Panc1 (cell line): Measurements from ENCODE around the gene HSP90AA1. TPM values are rescaled to one million over a fixed set of nuclear protein-coding genes. Genes with fewer than 3 reads are reported as not detected.

ENCODE experiments used
- ATAC-seq: fragments of 200-7000 bp; cut with Tn5 transposase; 2 replicates; pipeline ENCODE4 v1.9.1; 2020; ENCODE audit warnings: mild to moderate bottlenecking, moderate library complexity
- BruUV-seq: library from RNA; stranded (reverse); fragments of 400-500 nt; replicated peaks from 2 replicates; lab custom pipeline; 2021; lab: Mats Ljungman, UMichigan
- CTCF ChIA-PET: fragments of 300-600 bp; sonication (Branson Sonifier 250); formaldehyde crosslinking; loops from one replicate; lab custom pipeline; 2022; ENCODE audit warnings: antibody characterized with exemption; lab: Charles Lee
- POLR2A ChIA-PET: fragments of 300-600 bp; sonication (Branson Sonifier 250); formaldehyde crosslinking; loops from one replicate; lab custom pipeline; 2022; ENCODE audit warnings: antibody characterized with exemption; lab: Charles Lee
- DNase-seq: peaks from one replicate; pipeline ENCODE4 v3.0.0-alpha.2; 2010; ENCODE audit warnings: low read depth, low spot score
- H3K27ac ChIP-seq: 2 replicates; pipeline ENCODE4 v1.5.1; 2011; ENCODE audit warnings: mild to moderate bottlenecking, low read length, inconsistent platforms
- H3K27me3 ChIP-seq: fragments of 200-500 bp; sonication (Bioruptor generic); 2 replicates; pipeline ENCODE4 v1.6.0; 2014; ENCODE audit warnings: low read length, inconsistent platforms; ENCODE audit not compliant: control insufficient read depth, insufficient read depth
- H3K36me3 ChIP-seq: fragments of 200-500 bp; sonication (Bioruptor generic); 2 replicates; pipeline ENCODE4 v1.5.1; 2014; ENCODE audit warnings: inconsistent platforms, mild to moderate bottlenecking, low read length, moderate library complexity; ENCODE audit not compliant: control insufficient read depth, insufficient read depth
- H3K4me1 ChIP-seq: 2 replicates; pipeline ENCODE4 v1.5.1; 2011; ENCODE audit warnings: inconsistent platforms, mild to moderate bottlenecking, low read length, moderate library complexity; ENCODE audit not compliant: control insufficient read depth, insufficient read depth
- H3K4me3 ChIP-seq, 2 experiments: 2 replicates each; pipeline ENCODE4 v1.5.1; 2011 to 2012; ENCODE audit warnings: low read depth in 2 of 2, low read length in 2 of 2, mild to moderate bottlenecking in 2 of 2, inconsistent platforms in 1 of 2, moderate library complexity in 1 of 2
- H3K9me3 ChIP-seq: fragments of 200-500 bp; sonication (Bioruptor generic); 2 replicates; pipeline ENCODE4 v1.5.1; 2014; ENCODE audit warnings: low read depth, mild to moderate bottlenecking, inconsistent platforms, low read length, moderate library complexity; ENCODE audit not compliant: control insufficient read depth, insufficient read depth
- POLR2AphosphoS5 ChIP-seq: IDR thresholded peaks from 2 replicates; pipeline ENCODE4 v1.6.1; 2012; ENCODE audit warnings: mild to moderate bottlenecking, low read depth, low read length, moderate library complexity
- SIN3A ChIP-seq: IDR thresholded peaks from 2 replicates; pipeline ENCODE4 v1.6.1; 2012; ENCODE audit warnings: low read depth, mild to moderate bottlenecking, low read length, moderate library complexity, borderline replicate concordance; ENCODE audit not compliant: insufficient read depth
- TCF7L2 ChIP-seq: IDR thresholded peaks from 2 replicates; pipeline ENCODE4 v1.6.1; 2011; ENCODE audit warnings: mild to moderate bottlenecking, low read depth, low read length, inconsistent platforms
- in situ Hi-C: cut with HindIII; loops from 2 replicates; pipeline ENCODE4 v1.10.0; 2016; ENCODE audit warnings: low sequenced_read_pairs, low pct_unique_long_range_greater_than_20kb
- intact Hi-C: fragments of 100-400 bp; cut with micrococcal nuclease; formaldehyde crosslinking; loops from one replicate; pipeline ENCODE4 v1.10.0; 2022; ENCODE audit not compliant: unreplicated experiment
- total RNA-seq: library from RNA; stranded (reverse); gene quantifications from one replicate; pipeline ENCODE4 v1.2.1, GENCODE V29; 2021; ENCODE audit not compliant: unreplicated experiment
- TF ChIP-seq, protein P1 (sequence below), 2 experiments: IDR thresholded peaks; 2 replicates each; pipeline ENCODE4 v1.6.1; 2011 to 2012; ENCODE audit warnings: low read depth in 2 of 2, control low read depth in 1 of 2, low read length in 1 of 2, mild to moderate bottlenecking in 1 of 2, moderate library complexity in 1 of 2; ENCODE audit not compliant: insufficient read depth in 1 of 2
- TF ChIP-seq, protein P2 (sequence below): fragments of 450-650 bp; IDR thresholded peaks from 2 replicates; pipeline ENCODE4 v1.5.1; 2017; ENCODE audit warnings: mild to moderate bottlenecking

Gene HSP90AA1
- total RNA-seq, 1 experiment from 2014 or later, result 383 TPM

DNA sequence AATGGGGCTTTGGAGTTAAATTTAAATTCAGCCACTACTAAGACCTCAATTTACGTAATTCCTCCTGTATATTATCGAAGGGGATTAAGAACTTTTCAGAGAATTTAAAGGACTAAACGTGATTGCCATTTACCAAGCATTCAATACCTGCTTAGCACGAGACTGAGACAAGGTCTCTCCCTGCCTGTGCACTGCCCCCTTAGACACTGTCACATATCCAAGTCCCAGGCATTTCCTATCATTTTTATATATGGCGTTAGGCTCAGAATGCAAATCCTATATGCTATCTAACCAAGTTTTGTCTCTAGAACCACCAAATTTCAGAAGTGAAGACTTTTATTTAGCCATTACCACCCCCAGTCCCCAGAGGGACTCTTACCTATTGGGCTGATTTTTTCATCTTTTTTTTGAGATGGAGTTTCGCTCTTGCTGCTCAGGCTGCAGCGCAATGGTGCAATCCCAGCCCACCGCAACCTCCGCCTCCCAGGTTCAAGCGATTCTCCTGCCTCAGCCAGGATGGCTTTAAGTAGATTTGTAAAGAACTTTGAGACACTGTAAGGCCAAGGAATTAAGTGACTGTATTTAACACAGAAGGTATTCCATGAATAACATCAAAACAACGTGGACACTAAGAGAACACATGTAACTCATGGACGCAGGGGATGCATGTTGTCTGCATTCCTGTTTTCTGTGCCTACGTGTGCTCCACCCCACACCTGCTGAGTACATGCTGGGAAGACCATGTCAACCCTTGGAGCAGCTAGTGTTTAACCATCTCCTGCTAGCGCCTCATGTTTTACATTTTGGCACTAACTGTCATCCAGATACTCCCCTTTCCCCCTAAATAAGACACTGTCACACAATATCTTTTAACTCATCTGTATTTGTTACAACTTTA is 6.4 kb downstream of the HSP90AA1 start:
- ChIA-PET CTCF (no interaction called here), POLR2A (no interaction called here)

DNA sequence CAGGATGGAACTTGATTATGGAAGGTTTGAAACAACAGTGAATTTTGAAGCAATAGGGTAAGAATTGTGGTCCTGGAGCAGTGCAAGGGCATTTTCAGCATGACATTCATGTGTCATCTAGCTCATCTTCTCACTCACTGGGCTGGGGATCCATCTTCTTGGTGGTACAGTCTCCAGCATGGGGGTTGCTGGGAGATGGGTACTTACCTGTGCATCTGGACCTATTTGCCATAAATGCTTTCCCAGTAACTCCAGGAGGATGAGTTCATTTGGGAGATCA is 7.2 kb downstream of the HSP90AA1 start:
- no TSS peak for BruUV-seq
- Histone ChIP-seq H3K36me3 (peaks cover 34% of the 10 kb centered on the region), H3K27ac (no peak overlapping the region), H3K4me1 (peaks cover 12% of the 10 kb centered on the region), H3K9me3 (no peaks in the 10 kb centered on the region), H3K4me3 (no peak overlapping the region), H3K27me3 (no peaks in the 10 kb centered on the region)
- in situ Hi-C loops (no loop called here), intact Hi-C loops (no loop called here)
- ATAC-seq (no peak), DNase-seq (no peak)
- TF ChIP-seq, protein P1, sequence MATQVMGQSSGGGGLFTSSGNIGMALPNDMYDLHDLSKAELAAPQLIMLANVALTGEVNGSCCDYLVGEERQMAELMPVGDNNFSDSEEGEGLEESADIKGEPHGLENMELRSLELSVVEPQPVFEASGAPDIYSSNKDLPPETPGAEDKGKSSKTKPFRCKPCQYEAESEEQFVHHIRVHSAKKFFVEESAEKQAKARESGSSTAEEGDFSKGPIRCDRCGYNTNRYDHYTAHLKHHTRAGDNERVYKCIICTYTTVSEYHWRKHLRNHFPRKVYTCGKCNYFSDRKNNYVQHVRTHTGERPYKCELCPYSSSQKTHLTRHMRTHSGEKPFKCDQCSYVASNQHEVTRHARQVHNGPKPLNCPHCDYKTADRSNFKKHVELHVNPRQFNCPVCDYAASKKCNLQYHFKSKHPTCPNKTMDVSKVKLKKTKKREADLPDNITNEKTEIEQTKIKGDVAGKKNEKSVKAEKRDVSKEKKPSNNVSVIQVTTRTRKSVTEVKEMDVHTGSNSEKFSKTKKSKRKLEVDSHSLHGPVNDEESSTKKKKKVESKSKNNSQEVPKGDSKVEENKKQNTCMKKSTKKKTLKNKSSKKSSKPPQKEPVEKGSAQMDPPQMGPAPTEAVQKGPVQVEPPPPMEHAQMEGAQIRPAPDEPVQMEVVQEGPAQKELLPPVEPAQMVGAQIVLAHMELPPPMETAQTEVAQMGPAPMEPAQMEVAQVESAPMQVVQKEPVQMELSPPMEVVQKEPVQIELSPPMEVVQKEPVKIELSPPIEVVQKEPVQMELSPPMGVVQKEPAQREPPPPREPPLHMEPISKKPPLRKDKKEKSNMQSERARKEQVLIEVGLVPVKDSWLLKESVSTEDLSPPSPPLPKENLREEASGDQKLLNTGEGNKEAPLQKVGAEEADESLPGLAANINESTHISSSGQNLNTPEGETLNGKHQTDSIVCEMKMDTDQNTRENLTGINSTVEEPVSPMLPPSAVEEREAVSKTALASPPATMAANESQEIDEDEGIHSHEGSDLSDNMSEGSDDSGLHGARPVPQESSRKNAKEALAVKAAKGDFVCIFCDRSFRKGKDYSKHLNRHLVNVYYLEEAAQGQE (IDR thresholded peaks at IDR 0.05; ENCODE audit: insufficient read depth in 1 of 2, low read depth in 2 of 2, low read length in 1 of 2), result no peak
- TF ChIP-seq TCF7L2 (no peak), SIN3A (no peak), POLR2AphosphoS5 (no peak)
- TF ChIP-seq, protein P2, sequence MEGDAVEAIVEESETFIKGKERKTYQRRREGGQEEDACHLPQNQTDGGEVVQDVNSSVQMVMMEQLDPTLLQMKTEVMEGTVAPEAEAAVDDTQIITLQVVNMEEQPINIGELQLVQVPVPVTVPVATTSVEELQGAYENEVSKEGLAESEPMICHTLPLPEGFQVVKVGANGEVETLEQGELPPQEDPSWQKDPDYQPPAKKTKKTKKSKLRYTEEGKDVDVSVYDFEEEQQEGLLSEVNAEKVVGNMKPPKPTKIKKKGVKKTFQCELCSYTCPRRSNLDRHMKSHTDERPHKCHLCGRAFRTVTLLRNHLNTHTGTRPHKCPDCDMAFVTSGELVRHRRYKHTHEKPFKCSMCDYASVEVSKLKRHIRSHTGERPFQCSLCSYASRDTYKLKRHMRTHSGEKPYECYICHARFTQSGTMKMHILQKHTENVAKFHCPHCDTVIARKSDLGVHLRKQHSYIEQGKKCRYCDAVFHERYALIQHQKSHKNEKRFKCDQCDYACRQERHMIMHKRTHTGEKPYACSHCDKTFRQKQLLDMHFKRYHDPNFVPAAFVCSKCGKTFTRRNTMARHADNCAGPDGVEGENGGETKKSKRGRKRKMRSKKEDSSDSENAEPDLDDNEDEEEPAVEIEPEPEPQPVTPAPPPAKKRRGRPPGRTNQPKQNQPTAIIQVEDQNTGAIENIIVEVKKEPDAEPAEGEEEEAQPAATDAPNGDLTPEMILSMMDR, result no peak
- POLR2A ChIA-PET, result no interaction called here
- CTCF ChIA-PET, result interaction anchor here (0.6 kb wide), 1 partner anchor 65 kb away, joined by 3 read pairs; no protein-coding TSS in a partner anchor

More for the DNA sequence above, 6.4 kb downstream of the HSP90AA1 start:
- no peaks in the 10 kb centered on the region for H3K27me3 ChIP-seq
- peaks cover 38% of the 10 kb centered on the region for H3K36me3 ChIP-seq
- intact Hi-C loops (no loop called here), in situ Hi-C loops (no loop called here)
- BruUV-seq, result no TSS peak
- no peak overlapping the region for H3K27ac ChIP-seq
- H3K4me3 ChIP-seq, result no peak overlapping the region
- DNase-seq, result no peak
- no peak for ATAC-seq
- H3K9me3 ChIP-seq, result no peaks in the 10 kb centered on the region
- peaks cover 14% of the 10 kb centered on the region for H3K4me1 ChIP-seq
- TF ChIP-seq, protein P2, result no peak
- TF ChIP-seq, protein P1 (IDR thresholded peaks at IDR 0.05; ENCODE audit: insufficient read depth in 1 of 2, low read depth in 2 of 2, low read length in 1 of 2), result no peak
